Measurements from ENCODE around the gene ARHGDIA.

Gene ARHGDIA

GRCh38 chr17:81905993-81906392, 34.9 kb upstream of the ARHGDIA start:
- no peak for DNase-seq (ENCODE audit: low spot score)

GRCh38 chr17:81905424-81905875, 34.3 kb upstream of the ARHGDIA start:
- DNase-seq (ENCODE audit: low spot score): no peak

GRCh38 chr17:81904600-81905423, 33.7 kb upstream of the ARHGDIA start:
- DNase-seq (ENCODE audit: low spot score): no peak

GRCh38 chr17:81903896-81904599, 32.9 kb upstream of the ARHGDIA start:
- no peak for DNase-seq (ENCODE audit: low spot score)

GRCh38 chr17:81903415-81903831, 32.3 kb upstream of the ARHGDIA start:
- DNase-seq (ENCODE audit: low spot score): no peak

- no peak for DNase-seq (ENCODE audit: low spot score)
Observed at GRCh38 chr17:81902653-81903414, 31.7 kb upstream of the ARHGDIA start.

- no peak for DNase-seq (ENCODE audit: low spot score)
Observed at GRCh38 chr17:81902023-81902652, 31.0 kb upstream of the ARHGDIA start, which contains the start of gene NPB. NPB (plus strand) TSS chr17:81902238; CDS start chr17:81902278, 40 bp downstream.

- no peak for DNase-seq (ENCODE audit: low spot score)
Observed at GRCh38 chr17:81901167-81902022, 30.3 kb upstream of the ARHGDIA start.

GRCh38 chr17:81900181-81900820, 29.2 kb upstream of the ARHGDIA start:
- no peak for DNase-seq (ENCODE audit: low spot score)

GRCh38 chr17:81899514-81900166, 28.5 kb upstream of the ARHGDIA start:
- no peak for DNase-seq (ENCODE audit: low spot score)

- DNase-seq (ENCODE audit: low spot score): no peak
Observed at GRCh38 chr17:81898885-81899284, 27.7 kb upstream of the ARHGDIA start.

GRCh38 chr17:81898029-81898866, 27.1 kb upstream of the ARHGDIA start:
- DNase-seq (ENCODE audit: low spot score): no peak

GRCh38 chr17:81895400-81895799, 24.3 kb upstream of the ARHGDIA start:
- DNase-seq (ENCODE audit: low spot score): no peak

GRCh38 chr17:81891303-81891552, 20.1 kb upstream of the ARHGDIA start:
- DNase-seq (ENCODE audit: low spot score): no peak

GRCh38 chr17:81890447-81891302, 19.5 kb upstream of the ARHGDIA start:
- DNase-seq (ENCODE audit: low spot score): no peak

- DNase-seq (ENCODE audit: low spot score): no peak
Observed at GRCh38 chr17:81889602-81890001, 18.5 kb upstream of the ARHGDIA start.

- no peak for DNase-seq (ENCODE audit: low spot score)
Observed at GRCh38 chr17:81888988-81889595, 18.0 kb upstream of the ARHGDIA start.

Measured in CD4-positive, alpha-beta T cell treated with Interleukin-6 at 100 ng/mL for 8 hours (primary cell).